Pancreas (tissue), 10 donors: ENCODE measurements around the gene NLGN2. TPM values are rescaled to one million over a fixed set of nuclear protein-coding genes. Genes with fewer than 3 reads are reported as not detected.
"Not testable (repeated sequence)": the region's sequence is repeated elsewhere in the genome, so short reads cannot be mapped to it uniquely, and the experiment has no call there.

Experiments used
- ATAC-seq, 4 donors: fragments of 200-7000 bp; cut with Tn5 transposase; one replicate each; pipeline versions ENCODE4 v1.8.0 to v1.9.1; 2020; ENCODE audit warnings: mild to moderate bottlenecking in 4 of 4, moderate library complexity in 4 of 4
- DNase-seq, 6 donors: peaks; one replicate each; pipeline ENCODE4 v3.0.0-alpha.2; 2020
- FAIRE-seq: peaks from 2 replicates; lab custom pipeline; 2012; peaks lifted over from hg19 to GRCh38; lab: Jason Lieb, UNC
- H3K27ac ChIP-seq, 4 donors: fragments of 200-600 bp; sonication (generic); 1 replicate in 3 of 4; 2 replicates in 1 of 4; pipeline versions ENCODE4 v1.5.0 to v1.8.0; 2020
- H3K27me3 ChIP-seq, 4 donors: fragments of 200-600 bp; one replicate each; pipeline ENCODE4 v1.8.0; 2021
- H3K36me3 ChIP-seq, 3 donors: fragments of 200-600 bp; sonication (generic) in 1 of 3; one replicate each; pipeline versions ENCODE4 v1.5.0 to v1.8.0; 2020 to 2021
- H3K4me1 ChIP-seq, 3 donors: fragments of 200-600 bp; one replicate each; pipeline ENCODE4 v1.8.0; 2021
- H3K4me3 ChIP-seq, 4 donors: fragments of 200-600 bp; sonication (generic) in 2 of 4; one replicate each; pipeline versions ENCODE4 v1.5.0 to v1.8.0; 2020 to 2021
- H3K9me3 ChIP-seq, 4 donors: fragments of 200-600 bp; one replicate each; pipeline ENCODE4 v1.8.0; 2021
- CTCF ChIP-seq, 4 donors: fragments of 200-600 bp; sonication (generic) in 3 of 4; IDR thresholded peaks; one replicate each; pipeline versions ENCODE4 v1.5.0 to v1.8.0; 2021; ENCODE audit warnings: antibody characterized with exemption in 4 of 4
- WGBS, 2 donors: extraction: QIAGEN DNeasy Blood & Tissue Kit; methylation state at CpG; one replicate each; pipeline ENCODE4 v1.1.7; 2013; 5-methylcytosine and 5-hydroxymethylcytosine counted together
- intact Hi-C, 3 donors: fragments of 100-400 bp; cut with DNase I; formaldehyde crosslinking; loops; one replicate each; pipeline versions ENCODE4 v1.11.1 to v1.14.2; 2022
- polyA plus RNA-seq, 2 donors: library from polyadenylated mRNA; stranded (reverse); fragments of 200-250 nt; gene quantifications; one replicate each; pipeline ENCODE4 v1.2.3, GENCODE V29; 2013
- total RNA-seq, 6 donors: library from RNA; stranded (reverse); fragmentation: NEBNext Ultra II Directional in 4 of 6; extraction: Animal tissue kit (Norgen Biotek cat#: 25700) in 4 of 6; gene quantifications; one replicate each; pipeline versions ENCODE4 v1.2.1 to v1.2.4, GENCODE V29; 2021 to 2023
- donor health status: healthy with polysubstance abuse.
- donor health status: DM: no; HTN: no; CAD: no; lungs with moderate emphysema.
- donor health status: DM: no; HTN: no; CAD: no.
- donor health status: control.
- donor health status: control.
- donor health status: Bipolar disorder and iron deficiency.
- donor health status: DM: yes; HTN: yes; CAD: no.
- donor health status: DM: no; HTN: no; CAD: no.
- donor health status: DM: no; HTN: no; CAD: no.
- donor health status: DM: yes; HTN: yes; CAD: no.

Gene NLGN2
- total and polyA plus RNA-seq, 8 donors, result 2.9 to 13.7 (median 5.4) TPM

- WGBS, 2 donors, result 60 to 66% methylated on average over 13 of the region's 13 CpGs
- FAIRE-seq, result no peak
- no peak for TF ChIP-seq CTCF (IDR thresholded peaks at IDR 0.05)
Measured at GRCh38 chr17:7367918-7368598, 39.6 kb upstream of the NLGN2 start.

GRCh38 chr17:7368599-7368994 is 39.0 kb upstream of the NLGN2 start:
- H3K36me3 ChIP-seq, H3K27me3 ChIP-seq, H3K4me3 ChIP-seq, ATAC-seq, H3K4me1 ChIP-seq, DNase-seq, intact Hi-C loops, H3K9me3 ChIP-seq, FAIRE-seq, H3K27ac ChIP-seq: not testable (repeated sequence)
- 73 to 78% methylated on average over 5 of the region's 5 CpGs for WGBS, 2 donors

More at GRCh38 chr17:7367918-7368598, 39.6 kb upstream of the NLGN2 start:
- intact Hi-C loops, result no loop called here
- no peak for DNase-seq
- H3K4me3 ChIP-seq, result no peak overlapping the region
- no peaks in the 10 kb centered on the region for H3K4me1 ChIP-seq
- no peak overlapping the region for H3K27ac ChIP-seq
- H3K27me3 ChIP-seq, result no peaks in the 10 kb centered on the region
- H3K36me3 ChIP-seq, result no peaks in the 10 kb centered on the region
- ATAC-seq, result no peak
- no peaks in the 10 kb centered on the region for H3K9me3 ChIP-seq

- no peak for FAIRE-seq
Measured at GRCh38 chr17:7369825-7370224, 37.8 kb upstream of the NLGN2 start.

GRCh38 chr17:7370853-7371252 is 36.8 kb upstream of the NLGN2 start:
- Histone ChIP-seq H3K36me3 (no peaks in the 10 kb centered on the region), H3K27me3 (no peaks in the 10 kb centered on the region), H3K4me3 (no peak overlapping the region), H3K4me1 (no peaks in the 10 kb centered on the region), H3K9me3 (no peaks in the 10 kb centered on the region), H3K27ac (no peak overlapping the region)
- 64 to 71% methylated on average over 4 of the region's 4 CpGs for WGBS, 2 donors
- no peak for FAIRE-seq
- intact Hi-C loops, result no loop called here
- no peak for DNase-seq
- no peak for TF ChIP-seq CTCF (IDR thresholded peaks at IDR 0.05)
- ATAC-seq, result no peak

More at GRCh38 chr17:7369825-7370224, 37.8 kb upstream of the NLGN2 start:
- H3K27ac ChIP-seq, result no peak overlapping the region
- 66 to 70% methylated on average over 5 of the region's 5 CpGs for WGBS, 2 donors
- no peaks in the 10 kb centered on the region for H3K9me3 ChIP-seq
- no peaks in the 10 kb centered on the region for H3K4me1 ChIP-seq
- TF ChIP-seq CTCF (IDR thresholded peaks at IDR 0.05), result no peak
- DNase-seq (no peak), ATAC-seq (no peak)
- no peak overlapping the region for H3K4me3 ChIP-seq
- H3K36me3 ChIP-seq, result no peaks in the 10 kb centered on the region
- intact Hi-C loops, result no loop called here
- H3K27me3 ChIP-seq, result no peaks in the 10 kb centered on the region

GRCh38 chr17:7374353-7374752 is 33.3 kb upstream of the NLGN2 start:
- DNase-seq, result no peak

More at GRCh38 chr17:7374353-7374752, 33.3 kb upstream of the NLGN2 start:
- Histone ChIP-seq H3K4me1 (no peaks in the 10 kb centered on the region), H3K27me3 (no peaks in the 10 kb centered on the region), H3K4me3 (no peak overlapping the region), H3K36me3 (no peaks in the 10 kb centered on the region), H3K27ac (no peak overlapping the region), H3K9me3 (no peaks in the 10 kb centered on the region)
- ATAC-seq (no peak), FAIRE-seq (no peak)
- no peak for TF ChIP-seq CTCF (IDR thresholded peaks at IDR 0.05)
- 79 to 85% methylated on average over 2 of the region's 2 CpGs for WGBS, 2 donors
- intact Hi-C loops, result no loop called here
